Breast epithelium (tissue), 3 donors: ENCODE measurements around the gene SLF2.

Experiments used
- CTCF ChIP-seq, 3 donors: fragments of 450-650 bp; IDR thresholded peaks; one replicate each; pipeline ENCODE4 v1.5.1; 2016 to 2017; ENCODE audit warnings: antibody characterized with exemption in 3 of 3, mild to moderate bottlenecking in 3 of 3, moderate library complexity in 3 of 3
- POLR2A ChIP-seq: fragments of 450-650 bp; IDR thresholded peaks from one replicate; pipeline ENCODE4 v1.6.1; 2016; ENCODE audit warnings: antibody characterized with exemption, mild to moderate bottlenecking, moderate library complexity
- POLR2AphosphoS5 ChIP-seq, 3 donors: sonication (generic); formaldehyde crosslinking; IDR thresholded peaks; one replicate each; pipeline ENCODE4 v1.6.1; 2017; ENCODE audit warnings: antibody characterized with exemption in 3 of 3

GRCh38 chr10:100873827-100874326 is 38.9 kb upstream of the SLF2 start:
- TF ChIP-seq POLR2A = no peak
- TF ChIP-seq CTCF (IDR thresholded peaks at IDR 0.05) = no peak
- no peak for TF ChIP-seq POLR2AphosphoS5 (IDR thresholded peaks at IDR 0.05)
